ENCODE data around the gene FGFBP2.
"Not testable (repeated sequence)": the region's sequence is repeated elsewhere in the genome, so short reads cannot be mapped to it uniquely, and the experiment has no call there.

The FGFBP2 gene

DNA sequence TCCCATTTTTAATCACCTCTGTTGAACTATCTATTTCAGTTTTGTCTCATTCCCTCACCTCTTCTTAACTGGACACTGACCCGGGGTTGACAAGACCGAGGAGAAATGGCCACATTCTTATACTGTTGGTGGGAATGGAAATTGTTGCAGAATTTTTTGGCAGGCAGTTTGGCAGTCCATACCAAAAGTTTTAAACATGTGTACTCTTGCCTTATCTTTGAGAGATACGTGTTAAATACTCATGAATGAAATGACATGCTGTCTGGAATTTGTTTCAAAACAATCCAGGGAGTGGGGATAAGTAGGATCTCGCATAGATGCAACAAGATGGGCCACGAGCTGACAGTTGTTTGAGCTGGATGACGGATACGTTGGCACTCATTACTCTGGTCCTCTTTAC lies 36.5 kb downstream of the FGFBP2 start:
- no peak for DNase-seq

DNA sequence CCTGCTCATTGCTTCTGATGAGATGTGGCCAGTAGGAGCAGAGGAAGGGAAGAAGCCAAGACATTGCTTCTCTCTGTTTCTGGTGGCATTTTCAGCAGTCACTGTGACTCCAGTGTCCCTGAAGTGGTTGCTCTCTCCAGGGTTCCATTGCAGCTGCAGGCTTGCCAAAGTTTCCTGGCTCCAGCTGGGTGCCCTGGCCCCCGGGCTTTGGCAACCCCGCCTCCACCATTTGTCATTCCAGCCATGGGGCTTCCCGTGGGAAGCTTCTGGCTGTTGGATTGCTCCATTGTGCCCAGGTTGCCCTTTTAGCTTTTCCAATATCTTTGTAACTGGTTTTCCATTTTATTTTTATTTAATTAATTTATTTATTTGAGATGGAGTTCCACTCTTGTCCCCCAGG lies 37.1 kb downstream of the FGFBP2 start:
- no peak for DNase-seq

DNA sequence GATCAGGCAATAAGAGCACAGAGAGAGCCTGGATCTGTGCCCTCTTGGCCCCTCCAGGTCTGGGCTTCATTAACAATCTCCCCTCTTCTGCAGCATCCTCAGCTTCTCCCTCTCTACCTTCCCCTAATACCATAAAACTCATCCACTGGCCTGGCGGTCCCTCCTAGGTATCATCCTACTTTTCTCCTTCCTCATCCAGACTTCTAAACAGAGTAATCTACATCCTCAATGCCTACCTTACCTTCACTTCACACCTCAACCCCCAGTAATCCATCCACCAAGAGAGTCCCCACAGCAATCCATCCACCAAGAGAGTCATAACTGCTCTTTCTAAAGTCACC lies 41.4 kb downstream of the FGFBP2 start:
- DNase-seq = no peak

- no peak for DNase-seq
Observed at GRCh38 chr4:15920723-15921591, 42.0 kb downstream of the FGFBP2 start.

GRCh38 chr4:15918484-15919129 lies 44.4 kb downstream of the FGFBP2 start:
- DNase-seq = no peak

DNA sequence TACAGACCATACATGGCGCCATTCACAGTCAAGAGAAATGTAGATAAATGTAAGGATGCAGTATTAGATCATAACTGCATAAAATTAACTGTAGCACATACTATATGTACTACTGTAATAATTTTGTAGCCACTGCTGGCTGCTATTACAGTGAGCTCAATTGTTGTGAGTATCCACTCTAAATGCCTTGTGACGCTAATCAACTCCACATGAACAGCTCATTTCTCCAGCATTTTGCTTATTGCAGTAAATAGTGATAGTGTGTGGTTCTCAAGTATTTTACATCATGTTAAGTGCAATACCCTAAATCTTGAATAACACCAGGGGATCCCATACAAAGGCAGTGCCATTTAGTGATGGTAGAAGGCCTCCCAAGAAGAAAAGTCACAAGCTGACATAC lies 45.7 kb downstream of the FGFBP2 start:
- DNase-seq = no peak

DNA sequence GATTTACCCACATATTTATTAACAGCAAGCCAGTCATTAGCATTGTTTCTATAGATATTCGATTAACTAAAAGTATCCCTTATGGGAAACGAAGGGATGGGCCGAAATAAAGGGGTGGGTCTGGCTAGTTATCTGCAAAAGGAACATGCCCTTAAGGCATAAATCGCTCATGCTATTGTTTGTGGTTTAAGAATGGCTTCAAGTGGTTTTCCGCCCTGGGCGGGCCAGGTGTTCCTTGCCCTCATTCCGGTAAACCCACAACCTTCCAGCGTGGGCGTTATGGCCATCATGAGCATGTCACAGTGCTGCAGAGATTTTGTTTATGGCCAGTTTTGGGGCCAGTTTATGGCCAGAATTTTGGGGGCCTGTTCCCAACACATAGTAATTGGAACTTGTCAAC lies 46.6 kb downstream of the FGFBP2 start:
- DNase-seq = not testable (repeated sequence)

DNA sequence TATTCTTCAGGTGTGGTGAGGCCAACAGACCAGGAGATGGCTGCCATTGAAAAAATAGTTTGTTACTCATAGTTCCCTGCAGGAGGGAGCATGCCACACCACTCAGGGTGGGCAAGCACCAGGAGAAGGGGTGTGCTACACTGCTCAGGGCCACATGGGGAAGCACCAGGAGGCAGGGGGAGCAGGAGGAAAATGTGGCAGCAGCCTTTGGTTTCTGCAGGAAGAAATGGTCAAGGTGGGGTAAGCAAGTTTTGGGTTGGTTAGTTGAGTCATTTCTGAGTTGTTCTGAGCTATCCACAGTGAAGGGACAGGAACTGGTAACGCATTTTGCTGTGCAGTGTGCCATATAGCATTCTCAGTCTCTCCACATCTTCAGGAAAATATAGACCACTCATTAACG lies 48.2 kb downstream of the FGFBP2 start:
- no peak for DNase-seq

DNA sequence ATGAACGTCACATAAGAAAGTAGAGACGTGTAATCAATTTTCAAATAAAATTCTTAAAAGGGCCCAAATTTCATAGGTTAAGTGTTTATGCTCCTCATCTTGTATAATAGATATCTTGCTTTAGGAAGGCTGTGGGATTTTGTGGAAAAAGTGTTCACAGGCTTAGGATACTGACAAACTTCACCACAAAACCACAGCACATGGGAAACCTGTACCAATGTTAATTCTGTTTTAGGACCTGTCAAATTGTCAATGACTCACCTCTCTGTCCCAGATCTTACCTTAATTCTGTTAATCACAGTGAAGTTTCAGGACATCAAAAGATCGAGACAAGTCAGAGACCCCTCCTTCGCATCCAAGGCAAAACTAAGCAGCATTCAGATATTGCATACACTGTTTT lies 48.7 kb downstream of the FGFBP2 start:
- DNase-seq = no peak

DNA sequence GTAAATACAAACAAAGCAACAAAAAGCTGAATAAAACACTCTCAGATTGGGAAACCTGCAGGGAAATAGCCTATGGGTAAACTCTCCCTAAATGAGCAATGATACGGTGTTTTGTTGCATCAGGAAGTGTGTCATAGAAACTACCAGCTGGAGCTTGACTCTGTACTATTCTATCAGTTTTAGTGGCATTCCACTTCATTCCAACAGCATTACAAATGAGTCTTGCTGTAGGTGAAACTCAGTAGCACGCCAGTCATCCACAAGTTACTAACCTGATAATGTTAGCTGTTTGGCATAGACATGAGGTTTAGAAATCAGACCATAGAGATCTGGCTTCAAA lies 49.4 kb downstream of the FGFBP2 start:
- no peak for DNase-seq

DNA sequence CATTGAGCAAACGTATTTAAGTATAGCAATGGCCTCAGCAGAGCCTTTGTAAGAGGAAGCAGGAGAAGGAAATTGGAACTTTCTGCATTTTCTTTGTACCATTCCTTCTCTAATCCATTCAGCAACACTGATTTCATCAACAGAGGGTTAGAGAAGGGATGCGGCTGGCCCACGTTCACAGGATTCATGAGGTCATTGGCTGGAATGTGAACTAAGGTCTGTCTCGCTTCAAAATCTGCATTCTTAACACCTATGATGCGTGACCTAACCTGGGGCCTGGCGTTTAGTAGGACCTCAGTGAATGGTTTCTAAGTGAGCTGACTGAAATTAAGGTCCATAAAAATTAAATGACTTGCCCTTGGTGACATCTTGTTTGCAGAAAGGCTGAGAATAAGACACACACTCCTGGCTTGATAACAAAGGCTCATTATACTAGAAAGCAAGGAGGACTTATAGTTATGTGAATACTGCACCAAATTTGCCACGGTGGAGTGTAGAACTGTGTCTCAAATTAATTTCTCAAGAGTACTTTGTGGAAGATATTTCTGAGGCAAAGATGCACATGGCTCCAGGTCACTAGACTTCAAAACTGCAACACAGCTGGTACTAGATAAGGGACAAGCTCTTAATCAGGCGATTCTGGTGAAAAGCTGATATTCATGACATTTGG lies 49.9 kb downstream of the FGFBP2 start:
- DNase-seq = no peak

DNA sequence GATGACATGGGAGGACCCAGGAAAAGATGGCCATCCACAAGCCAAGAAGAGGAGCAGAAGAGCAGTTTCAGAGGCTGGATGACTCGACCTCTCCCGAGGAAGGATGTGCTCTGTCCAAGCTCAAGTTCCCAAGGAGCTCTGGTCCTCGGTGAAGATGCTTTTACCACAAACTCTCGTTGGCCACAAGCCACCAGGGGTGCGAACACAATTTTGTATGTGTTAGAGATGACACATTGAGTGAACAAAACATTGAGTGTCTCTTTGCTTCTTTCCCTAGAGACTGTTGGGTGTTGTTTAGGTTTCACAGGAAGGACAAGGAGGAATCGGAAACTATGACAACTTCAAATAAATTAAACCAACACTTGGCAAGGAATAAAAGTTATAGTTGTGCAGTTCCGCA lies 50.7 kb downstream of the FGFBP2 start:
- DNase-seq = no peak

Measured in CD4-positive, alpha-beta T cell treated with Interleukin-10 for 1 hour (primary cell).